Measurements from ENCODE around the gene BHMT2. TPM values are rescaled to one million over a fixed set of nuclear protein-coding genes. Genes with fewer than 3 reads are reported as not detected.
A peak's percentile ranks its signal among the peaks of the same experiment; 100 is the strongest.

Gene BHMT2
- total and polyA plus RNA-seq, 2 experiments from 2014 or later = 1.7 to 1.9 TPM

GRCh38 chr5:79108792-79109191 lies 39.2 kb downstream of the BHMT2 start:
- no peaks in the 10 kb centered on the region for H4K20me1 ChIP-seq (replicated peaks; ENCODE audit: insufficient read depth)
- no peak overlapping the region for H3K4me2 ChIP-seq
- H3F3A ChIP-seq (replicated peaks; ENCODE audit: low read depth) = no peaks in the 10 kb centered on the region
- H3K27ac ChIP-seq (ENCODE audit: low read depth) = no peak overlapping the region
- no peaks in the 10 kb centered on the region for H3K79me2 ChIP-seq (replicated peaks; ENCODE audit: insufficient read depth)
- H2AFZ ChIP-seq = no peak overlapping the region; the same call in 1 of the 2 replicates
- TF ChIP-seq NANOG (IDR thresholded peaks at IDR 0.05; ENCODE audit: borderline replicate concordance) (no peak), EZH2phosphoT487 (IDR thresholded peaks at IDR 0.05; ENCODE audit: unreplicated experiment) (no peak), ETS1 (IDR thresholded peaks at IDR 0.05) (no peak), ZNF331 (CRISPR knock-in tag; IDR thresholded peaks at IDR 0.05; ENCODE audit: low read depth) (no peak)
- TF ChIP-seq, protein P1, sequence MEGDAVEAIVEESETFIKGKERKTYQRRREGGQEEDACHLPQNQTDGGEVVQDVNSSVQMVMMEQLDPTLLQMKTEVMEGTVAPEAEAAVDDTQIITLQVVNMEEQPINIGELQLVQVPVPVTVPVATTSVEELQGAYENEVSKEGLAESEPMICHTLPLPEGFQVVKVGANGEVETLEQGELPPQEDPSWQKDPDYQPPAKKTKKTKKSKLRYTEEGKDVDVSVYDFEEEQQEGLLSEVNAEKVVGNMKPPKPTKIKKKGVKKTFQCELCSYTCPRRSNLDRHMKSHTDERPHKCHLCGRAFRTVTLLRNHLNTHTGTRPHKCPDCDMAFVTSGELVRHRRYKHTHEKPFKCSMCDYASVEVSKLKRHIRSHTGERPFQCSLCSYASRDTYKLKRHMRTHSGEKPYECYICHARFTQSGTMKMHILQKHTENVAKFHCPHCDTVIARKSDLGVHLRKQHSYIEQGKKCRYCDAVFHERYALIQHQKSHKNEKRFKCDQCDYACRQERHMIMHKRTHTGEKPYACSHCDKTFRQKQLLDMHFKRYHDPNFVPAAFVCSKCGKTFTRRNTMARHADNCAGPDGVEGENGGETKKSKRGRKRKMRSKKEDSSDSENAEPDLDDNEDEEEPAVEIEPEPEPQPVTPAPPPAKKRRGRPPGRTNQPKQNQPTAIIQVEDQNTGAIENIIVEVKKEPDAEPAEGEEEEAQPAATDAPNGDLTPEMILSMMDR (conservative IDR thresholded peaks at IDR 0.05; ENCODE audit: low read depth in 2 of 2) = no peak
- H3K4me3 ChIP-seq = no peak overlapping the region
- ATAC-seq (no peak), DNase-seq (ENCODE audit: low spot score) (no peak)
- Mint-ChIP-seq H3K27me3 (ENCODE audit: insufficient read depth, low read depth, poor library complexity) (peaks cover 26% of the 10 kb centered on the region), H3K27ac (no peak overlapping the region), H3K36me3 (ENCODE audit: low read depth) (no peaks in the 10 kb centered on the region), H3K4me3 (no peak overlapping the region), H3K9me3 (no peaks in the 10 kb centered on the region), H3K4me1 (peaks cover 3% of the 10 kb centered on the region; the same call in 2 of the 3 replicates)
- H3K4me1 ChIP-seq (ENCODE audit: insufficient read depth) = peaks cover 7% of the 10 kb centered on the region; the same call in 1 of the 2 replicates
- no peaks in the 10 kb centered on the region for H3K9me2 ChIP-seq (ENCODE audit: insufficient read depth)
- peaks cover 38% of the 10 kb centered on the region for H3K27me3 ChIP-seq (ENCODE audit: insufficient read depth)
- H3K36me3 ChIP-seq (ENCODE audit: insufficient read depth) = no peaks in the 10 kb centered on the region

- Histone ChIP-seq H4K20me1 (replicated peaks; ENCODE audit: insufficient read depth) (no peaks in the 10 kb centered on the region), H3K79me2 (replicated peaks; ENCODE audit: insufficient read depth) (no peaks in the 10 kb centered on the region), H3K9me2 (ENCODE audit: insufficient read depth) (no peaks in the 10 kb centered on the region), H2AFZ (no peak overlapping the region), H3K4me1 (ENCODE audit: insufficient read depth) (peaks cover 7% of the 10 kb centered on the region; the same call in 1 of the 2 replicates), H3K36me3 (ENCODE audit: insufficient read depth) (no peaks in the 10 kb centered on the region), H3K4me3 (no peak overlapping the region), H3F3A (replicated peaks; ENCODE audit: low read depth) (no peaks in the 10 kb centered on the region), H3K4me2 (no peak overlapping the region), H3K27ac (ENCODE audit: low read depth) (no peak overlapping the region), H3K27me3 (ENCODE audit: insufficient read depth) (peaks cover 47% of the 10 kb centered on the region)
- Mint-ChIP-seq H3K9me3 (no peaks in the 10 kb centered on the region), H3K36me3 (ENCODE audit: low read depth) (no peaks in the 10 kb centered on the region), H3K27me3 (ENCODE audit: insufficient read depth, low read depth, poor library complexity) (peaks cover 26% of the 10 kb centered on the region), H3K4me3 (no peak overlapping the region), H3K27ac (no peak overlapping the region), H3K4me1 (peaks cover 3% of the 10 kb centered on the region; the same call in 2 of the 3 replicates)
- ATAC-seq (peak; percentile 49), DNase-seq (ENCODE audit: low spot score) (peak; percentile 78)
- TF ChIP-seq, protein P1 (conservative IDR thresholded peaks at IDR 0.05; ENCODE audit: low read depth in 2 of 2) = peak; percentile 79 to 89
- no peak for TF ChIP-seq EZH2 (IDR thresholded peaks at IDR 0.05; ENCODE audit: low read depth, unreplicated experiment)
Observed at GRCh38 chr5:79109527-79110492, 40.2 kb downstream of the BHMT2 start.
